ENCODE data around the gene LILRB3. TPM values are rescaled to one million over a fixed set of nuclear protein-coding genes. Genes with fewer than 3 reads are reported as not detected.

Gene LILRB3
- total and polyA plus RNA-seq, 2 experiments from 2014 or later, result not detected

DNA sequence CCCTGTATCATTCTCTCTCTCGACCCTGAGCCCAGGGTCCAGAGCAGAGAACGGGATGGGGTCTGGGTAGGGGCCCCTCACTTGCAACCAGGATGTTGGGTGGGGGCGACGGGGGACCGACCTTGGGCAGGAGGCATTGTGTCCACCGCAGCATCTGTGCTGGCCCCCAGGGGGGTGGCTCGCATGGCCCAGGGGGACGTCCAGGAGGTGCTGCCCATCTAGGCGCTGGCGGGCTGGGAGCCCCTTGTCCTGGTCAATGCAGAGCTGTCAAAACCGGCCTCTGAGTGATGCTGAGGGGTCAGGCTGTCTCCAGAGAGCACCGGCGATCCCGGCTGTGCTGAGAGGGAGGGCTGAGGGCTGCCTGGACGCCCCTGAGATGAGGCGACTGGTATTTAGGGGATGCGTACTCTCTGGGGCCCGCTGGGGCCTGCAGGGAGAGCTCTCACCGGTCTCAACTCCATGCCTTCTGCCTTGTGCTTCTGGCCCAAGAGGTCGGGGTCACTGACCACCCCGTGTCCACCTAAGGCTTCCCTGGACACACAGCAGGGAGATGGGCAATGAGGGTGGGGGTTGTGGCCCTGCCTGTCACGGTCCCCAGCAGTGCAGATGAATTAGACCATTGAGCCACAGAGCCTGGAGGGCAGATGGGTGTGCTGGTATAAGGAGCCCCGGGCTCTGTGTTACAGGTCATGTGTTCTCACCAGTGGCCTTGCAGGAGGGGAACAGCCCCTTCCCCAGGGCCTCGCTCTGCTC, 13.6 kb downstream of the LILRB3 start (continued):
- TF ChIP-seq ZNF462 (CRISPR knock-in tag; IDR thresholded peaks at IDR 0.05), result no peak

- Mint-ChIP-seq H3K4me3 (no peak overlapping the region; the same call in 2 of the 3 replicates), H3K27ac (peak overlapping the region; percentile 83), H3K27me3 (ENCODE audit: insufficient read depth, low read depth, poor library complexity) (peaks cover 53% of the 10 kb centered on the region), H3K9me3 (peaks cover 3% of the 10 kb centered on the region; the same call in 1 of the 3 replicates), H3K4me1 (peaks cover 39% of the 10 kb centered on the region), H3K36me3 (ENCODE audit: low read depth) (peaks cover 65% of the 10 kb centered on the region)
- Histone ChIP-seq H3K36me3 (ENCODE audit: insufficient read depth) (peaks cover 32% of the 10 kb centered on the region), H3K4me1 (ENCODE audit: insufficient read depth) (peaks cover 18% of the 10 kb centered on the region), H3K9me2 (ENCODE audit: insufficient read depth) (no peaks in the 10 kb centered on the region), H3K4me2 (peak overlapping the region; percentile 14; the same call in 1 of the 2 replicates), H3K79me2 (replicated peaks; ENCODE audit: insufficient read depth) (peaks cover 33% of the 10 kb centered on the region), H4K20me1 (replicated peaks; ENCODE audit: insufficient read depth) (peaks cover 43% of the 10 kb centered on the region), H2AFZ (no peak overlapping the region), H3F3A (replicated peaks; ENCODE audit: low read depth) (peaks cover 51% of the 10 kb centered on the region), H3K27ac (ENCODE audit: low read depth) (peak overlapping the region; percentile 94), H3K4me3 (no peak overlapping the region), H3K27me3 (ENCODE audit: insufficient read depth) (no peaks in the 10 kb centered on the region)
- DNase-seq (ENCODE audit: low spot score) (peak; percentile 38), ATAC-seq (no peak; the same call in 2 of the 3 replicates)
- TF ChIP-seq POLR2AphosphoS5 (IDR thresholded peaks at IDR 0.05; ENCODE audit: low read depth) (no peak), ZNF462 (CRISPR knock-in tag; IDR thresholded peaks at IDR 0.05) (no peak), STAT1 (IDR thresholded peaks at IDR 0.05; ENCODE audit: unreplicated experiment) (no peak), JUNB (IDR thresholded peaks at IDR 0.05; ENCODE audit: unreplicated experiment) (no peak), EZH2phosphoT487 (IDR thresholded peaks at IDR 0.05; ENCODE audit: unreplicated experiment) (no peak)
- TF ChIP-seq, protein P1, sequence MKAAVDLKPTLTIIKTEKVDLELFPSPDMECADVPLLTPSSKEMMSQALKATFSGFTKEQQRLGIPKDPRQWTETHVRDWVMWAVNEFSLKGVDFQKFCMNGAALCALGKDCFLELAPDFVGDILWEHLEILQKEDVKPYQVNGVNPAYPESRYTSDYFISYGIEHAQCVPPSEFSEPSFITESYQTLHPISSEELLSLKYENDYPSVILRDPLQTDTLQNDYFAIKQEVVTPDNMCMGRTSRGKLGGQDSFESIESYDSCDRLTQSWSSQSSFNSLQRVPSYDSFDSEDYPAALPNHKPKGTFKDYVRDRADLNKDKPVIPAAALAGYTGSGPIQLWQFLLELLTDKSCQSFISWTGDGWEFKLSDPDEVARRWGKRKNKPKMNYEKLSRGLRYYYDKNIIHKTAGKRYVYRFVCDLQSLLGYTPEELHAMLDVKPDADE (IDR thresholded peaks at IDR 0.05), result no peak
Measured at GRCh38 chr19:54208784-54209057, 14.1 kb downstream of the LILRB3 start.

Measured in GM23338 (cell line).